Peyer's patch (tissue), 4 donors: ENCODE results near the gene DNAJC2.

Source experiments
- CTCF ChIP-seq, 6 experiments: fragments of 450-650 bp in 4 of 6; fragments of 200-600 bp in 2 of 6; sonication (generic) in 1 of 6; IDR thresholded peaks; one replicate each; pipeline ENCODE4 v1.5.1; 2017 to 2019; ENCODE audit warnings: antibody characterized with exemption in 6 of 6, mild to moderate bottlenecking in 3 of 6, moderate library complexity in 1 of 6
- POLR2A ChIP-seq, 2 donors: fragments of 450-650 bp; IDR thresholded peaks; one replicate each; pipeline ENCODE4 v1.5.1; 2017; ENCODE audit warnings: antibody characterized with exemption in 2 of 2, mild to moderate bottlenecking in 2 of 2, moderate library complexity in 2 of 2

GRCh38 chr7:103380395-103381191, 36.0 kb upstream of the DNAJC2 start:
- TF ChIP-seq CTCF (IDR thresholded peaks at IDR 0.05) (no peak), POLR2A (IDR thresholded peaks at IDR 0.05) (no peak)
